ENCODE data around the gene GPR137B. TPM values are rescaled to one million over a fixed set of nuclear protein-coding genes. Genes with fewer than 3 reads are reported as not detected.

Gene GPR137B
- polyA plus RNA-seq, 1 donor from 2014 or later: 8.2 TPM

DNA sequence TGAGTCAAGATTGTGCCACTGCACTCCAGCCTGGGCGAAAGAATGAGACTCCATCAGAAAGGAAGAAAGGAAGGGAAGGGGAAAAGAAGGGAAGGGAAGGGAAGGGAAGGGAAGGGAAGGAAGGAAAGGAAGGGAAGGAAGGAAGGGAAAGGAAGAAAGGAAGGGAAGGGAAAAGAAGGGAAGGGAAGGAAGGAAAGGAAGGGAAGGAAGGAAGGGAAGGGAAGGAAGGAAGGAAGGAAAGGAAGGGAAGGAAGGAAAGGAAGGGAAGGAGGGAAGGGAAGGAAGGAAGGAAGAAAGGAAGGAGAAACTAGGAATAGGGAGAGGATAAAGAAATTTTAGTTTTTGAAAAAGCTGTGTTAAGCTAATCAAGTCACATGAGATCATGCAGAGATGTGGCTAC is 44.1 kb upstream of the GPR137B start:
- no peaks in the 10 kb centered on the region for H3K9me3 ChIP-seq (ENCODE audit: low read length)
- no peaks in the 10 kb centered on the region for H4K20me1 ChIP-seq (ENCODE audit: insufficient read depth)
- H3K79me2 ChIP-seq (replicated peaks; ENCODE audit: insufficient read depth, low read length): no peaks in the 10 kb centered on the region
- H3K27ac ChIP-seq (ENCODE audit: low read length): no peak overlapping the region
- H3K9me2 ChIP-seq (ENCODE audit: insufficient read depth, low read length): no peaks in the 10 kb centered on the region
- no peaks in the 10 kb centered on the region for H3F3A ChIP-seq (ENCODE audit: insufficient read depth, low read length, poor library complexity, severe bottlenecking)
- no peak overlapping the region for H3K4me3 ChIP-seq (ENCODE audit: low read length)
- TF ChIP-seq EZH2 (IDR thresholded peaks at IDR 0.05; ENCODE audit: borderline replicate concordance, insufficient read depth, low read length, poor library complexity, severe bottlenecking): no peak
- TF ChIP-seq RAD21 (conservative IDR thresholded peaks at IDR 0.05): no peak
- no peak for TF ChIP-seq SMC3 (conservative IDR thresholded peaks at IDR 0.05; ENCODE audit: poor library complexity)
- TF ChIP-seq POLR2AphosphoS5 (IDR thresholded peaks at IDR 0.05): no peak
- no peak for TF ChIP-seq MXI1 (conservative IDR thresholded peaks at IDR 0.05; ENCODE audit: poor library complexity, severe bottlenecking)
- TF ChIP-seq, protein P1, sequence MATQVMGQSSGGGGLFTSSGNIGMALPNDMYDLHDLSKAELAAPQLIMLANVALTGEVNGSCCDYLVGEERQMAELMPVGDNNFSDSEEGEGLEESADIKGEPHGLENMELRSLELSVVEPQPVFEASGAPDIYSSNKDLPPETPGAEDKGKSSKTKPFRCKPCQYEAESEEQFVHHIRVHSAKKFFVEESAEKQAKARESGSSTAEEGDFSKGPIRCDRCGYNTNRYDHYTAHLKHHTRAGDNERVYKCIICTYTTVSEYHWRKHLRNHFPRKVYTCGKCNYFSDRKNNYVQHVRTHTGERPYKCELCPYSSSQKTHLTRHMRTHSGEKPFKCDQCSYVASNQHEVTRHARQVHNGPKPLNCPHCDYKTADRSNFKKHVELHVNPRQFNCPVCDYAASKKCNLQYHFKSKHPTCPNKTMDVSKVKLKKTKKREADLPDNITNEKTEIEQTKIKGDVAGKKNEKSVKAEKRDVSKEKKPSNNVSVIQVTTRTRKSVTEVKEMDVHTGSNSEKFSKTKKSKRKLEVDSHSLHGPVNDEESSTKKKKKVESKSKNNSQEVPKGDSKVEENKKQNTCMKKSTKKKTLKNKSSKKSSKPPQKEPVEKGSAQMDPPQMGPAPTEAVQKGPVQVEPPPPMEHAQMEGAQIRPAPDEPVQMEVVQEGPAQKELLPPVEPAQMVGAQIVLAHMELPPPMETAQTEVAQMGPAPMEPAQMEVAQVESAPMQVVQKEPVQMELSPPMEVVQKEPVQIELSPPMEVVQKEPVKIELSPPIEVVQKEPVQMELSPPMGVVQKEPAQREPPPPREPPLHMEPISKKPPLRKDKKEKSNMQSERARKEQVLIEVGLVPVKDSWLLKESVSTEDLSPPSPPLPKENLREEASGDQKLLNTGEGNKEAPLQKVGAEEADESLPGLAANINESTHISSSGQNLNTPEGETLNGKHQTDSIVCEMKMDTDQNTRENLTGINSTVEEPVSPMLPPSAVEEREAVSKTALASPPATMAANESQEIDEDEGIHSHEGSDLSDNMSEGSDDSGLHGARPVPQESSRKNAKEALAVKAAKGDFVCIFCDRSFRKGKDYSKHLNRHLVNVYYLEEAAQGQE (IDR thresholded peaks at IDR 0.05; ENCODE audit: borderline replicate concordance): no peak
- no peak for TF ChIP-seq CTCF (IDR thresholded peaks at IDR 0.05; ENCODE audit: poor library complexity, severe bottlenecking)
- TF ChIP-seq EP300 (conservative IDR thresholded peaks at IDR 0.05; ENCODE audit: poor library complexity, severe bottlenecking): no peak
- no peak for TF ChIP-seq TAF1 (IDR thresholded peaks at IDR 0.05; ENCODE audit: low read depth)
- H3K9ac ChIP-seq (ENCODE audit: low read length): no peak overlapping the region
- no peaks in the 10 kb centered on the region for H3K36me3 ChIP-seq (ENCODE audit: insufficient read depth, low read length)
- H3K27me3 ChIP-seq (ENCODE audit: insufficient read depth, low read depth, low read length): no peaks in the 10 kb centered on the region
- H3K4me2 ChIP-seq (ENCODE audit: low read length): no peak overlapping the region
- H2AFZ ChIP-seq (ENCODE audit: low read depth, low read length): no peak overlapping the region

DNA sequence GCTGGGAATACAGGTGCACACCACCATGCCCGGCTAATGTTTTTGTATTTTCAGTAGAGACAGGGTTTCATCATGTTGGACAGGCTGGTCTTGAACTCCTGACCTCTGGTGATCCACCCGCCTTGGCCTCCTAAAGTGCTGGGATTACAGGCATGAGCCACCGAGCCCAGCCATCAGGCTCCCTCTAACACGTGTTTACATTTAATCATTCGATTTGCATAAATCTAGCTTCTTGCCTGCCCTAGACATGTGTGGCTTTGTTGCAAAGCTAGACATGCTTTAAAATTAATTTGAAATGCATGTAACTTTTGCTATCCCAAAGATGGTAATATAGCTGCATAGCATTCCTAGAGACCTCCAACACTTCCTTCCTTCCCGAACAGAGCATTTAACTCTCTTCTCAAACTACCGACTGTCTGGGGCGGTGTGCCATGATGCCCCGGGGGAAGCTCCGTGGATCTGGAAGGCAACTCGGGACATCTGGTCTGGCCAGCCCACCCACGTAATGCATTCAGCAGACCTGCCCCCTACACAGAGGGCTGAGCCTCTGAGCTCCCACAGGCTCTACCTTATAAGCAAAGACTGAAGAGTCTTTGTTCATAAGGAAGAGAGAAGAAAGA is 42.9 kb upstream of the GPR137B start:
- no peak overlapping the region for H3K4me3 ChIP-seq (ENCODE audit: low read length)
- H3K36me3 ChIP-seq (ENCODE audit: insufficient read depth, low read length): no peaks in the 10 kb centered on the region
- no peak overlapping the region for H3K27ac ChIP-seq (ENCODE audit: low read length)
- H3K9me2 ChIP-seq (ENCODE audit: insufficient read depth, low read length): no peaks in the 10 kb centered on the region
- H2AFZ ChIP-seq (ENCODE audit: low read depth, low read length): no peak overlapping the region
- H3F3A ChIP-seq (ENCODE audit: insufficient read depth, low read length, poor library complexity, severe bottlenecking): no peaks in the 10 kb centered on the region
- H3K4me2 ChIP-seq (ENCODE audit: low read length): no peak overlapping the region
- H3K9ac ChIP-seq (ENCODE audit: low read length): no peak overlapping the region
- no peaks in the 10 kb centered on the region for H4K20me1 ChIP-seq (ENCODE audit: insufficient read depth)
- TF ChIP-seq MXI1 (conservative IDR thresholded peaks at IDR 0.05; ENCODE audit: poor library complexity, severe bottlenecking): no peak
- TF ChIP-seq RAD21 (conservative IDR thresholded peaks at IDR 0.05): no peak
- no peak for TF ChIP-seq EP300 (conservative IDR thresholded peaks at IDR 0.05; ENCODE audit: poor library complexity, severe bottlenecking)
- no peak for TF ChIP-seq TAF1 (IDR thresholded peaks at IDR 0.05; ENCODE audit: low read depth)
- TF ChIP-seq, protein P1 (IDR thresholded peaks at IDR 0.05; ENCODE audit: borderline replicate concordance): no peak
- H3K79me2 ChIP-seq (replicated peaks; ENCODE audit: insufficient read depth, low read length): no peaks in the 10 kb centered on the region
- H3K27me3 ChIP-seq (ENCODE audit: insufficient read depth, low read depth, low read length): no peaks in the 10 kb centered on the region
- no peaks in the 10 kb centered on the region for H3K9me3 ChIP-seq (ENCODE audit: low read length)
